HUES48 (cell line): ENCODE results near the gene GBP2.

Experiments used
- H3K27ac ChIP-seq: one replicate; pipeline ENCODE4 v1.7.0; 2013; ENCODE audit warnings: low read depth, low read length, inconsistent platforms
- H3K27me3 ChIP-seq: 2 replicates; pipeline ENCODE4 v1.6.1; 2013; ENCODE audit warnings: mild to moderate bottlenecking, low read length; ENCODE audit not compliant: control insufficient read depth, insufficient read depth
- H3K36me3 ChIP-seq: 2 replicates; pipeline ENCODE4 v1.6.1; 2013; ENCODE audit warnings: low read length; ENCODE audit not compliant: control insufficient read depth, insufficient read depth
- H3K4me1 ChIP-seq: 2 replicates; pipeline ENCODE4 v1.6.1; 2013; ENCODE audit warnings: mild to moderate bottlenecking, low read length; ENCODE audit not compliant: control insufficient read depth, insufficient read depth
- H3K4me3 ChIP-seq: 2 replicates; pipeline ENCODE4 v1.5.1; 2013; ENCODE audit warnings: mild to moderate bottlenecking, low read depth, low read length
- H3K9ac ChIP-seq: 2 replicates; pipeline ENCODE4 v1.6.1; 2013; ENCODE audit warnings: mild to moderate bottlenecking, low read depth, low read length, moderate library complexity
- H3K9me3 ChIP-seq: 2 replicates; pipeline ENCODE4 v1.6.1; 2013; ENCODE audit warnings: low read length; ENCODE audit not compliant: control insufficient read depth, insufficient read depth

Gene GBP2

GRCh38 chr1:89063094-89063493 lies 62.8 kb downstream of the GBP2 start:
- Histone ChIP-seq H3K9ac (no peak overlapping the region), H3K27me3 (no peaks in the 10 kb centered on the region), H3K27ac (no peak overlapping the region), H3K4me3 (no peak overlapping the region), H3K4me1 (no peaks in the 10 kb centered on the region), H3K36me3 (no peaks in the 10 kb centered on the region), H3K9me3 (no peaks in the 10 kb centered on the region)

- H3K27ac ChIP-seq: no peak overlapping the region
- no peak overlapping the region for H3K9ac ChIP-seq
- no peak overlapping the region for H3K4me3 ChIP-seq
- no peaks in the 10 kb centered on the region for H3K4me1 ChIP-seq
- H3K36me3 ChIP-seq: no peaks in the 10 kb centered on the region
- no peaks in the 10 kb centered on the region for H3K27me3 ChIP-seq
- H3K9me3 ChIP-seq: no peaks in the 10 kb centered on the region
Measured at GRCh38 chr1:89060091-89060490, 65.8 kb downstream of the GBP2 start.
